ENCODE data around the gene FOLR3.
"Not testable (repeated sequence)": the region's sequence is repeated elsewhere in the genome, so short reads cannot be mapped to it uniquely, and the experiment has no call there.

FOLR3 gene

DNA sequence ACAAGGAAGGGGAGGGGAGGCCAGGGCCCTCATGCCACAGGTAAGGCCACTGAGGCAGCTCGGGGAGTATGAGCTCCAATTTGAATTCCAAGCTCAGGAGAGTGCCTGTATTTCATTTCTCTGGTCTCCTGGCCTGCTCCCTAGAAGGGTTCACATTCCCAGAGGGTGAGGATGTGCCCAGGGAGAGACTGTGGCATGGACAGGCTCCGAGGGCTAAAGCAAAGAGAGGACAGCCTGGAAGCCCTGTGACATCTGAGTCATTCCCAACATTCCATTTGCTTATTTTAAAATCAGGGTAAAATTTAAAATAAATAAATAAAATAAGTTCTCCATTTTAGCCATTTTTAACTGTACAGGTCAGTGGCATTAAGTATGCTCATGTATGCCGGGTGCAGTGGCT lies 37.8 kb downstream of the FOLR3 start:
- no peak overlapping the region for H3K27ac ChIP-seq
- no peaks in the 10 kb centered on the region for H3K27me3 ChIP-seq
- no peak overlapping the region for H3K4me3 ChIP-seq (ENCODE audit: low read depth in 1 of 2, low read length in 1 of 2)
- TF ChIP-seq, protein P1, sequence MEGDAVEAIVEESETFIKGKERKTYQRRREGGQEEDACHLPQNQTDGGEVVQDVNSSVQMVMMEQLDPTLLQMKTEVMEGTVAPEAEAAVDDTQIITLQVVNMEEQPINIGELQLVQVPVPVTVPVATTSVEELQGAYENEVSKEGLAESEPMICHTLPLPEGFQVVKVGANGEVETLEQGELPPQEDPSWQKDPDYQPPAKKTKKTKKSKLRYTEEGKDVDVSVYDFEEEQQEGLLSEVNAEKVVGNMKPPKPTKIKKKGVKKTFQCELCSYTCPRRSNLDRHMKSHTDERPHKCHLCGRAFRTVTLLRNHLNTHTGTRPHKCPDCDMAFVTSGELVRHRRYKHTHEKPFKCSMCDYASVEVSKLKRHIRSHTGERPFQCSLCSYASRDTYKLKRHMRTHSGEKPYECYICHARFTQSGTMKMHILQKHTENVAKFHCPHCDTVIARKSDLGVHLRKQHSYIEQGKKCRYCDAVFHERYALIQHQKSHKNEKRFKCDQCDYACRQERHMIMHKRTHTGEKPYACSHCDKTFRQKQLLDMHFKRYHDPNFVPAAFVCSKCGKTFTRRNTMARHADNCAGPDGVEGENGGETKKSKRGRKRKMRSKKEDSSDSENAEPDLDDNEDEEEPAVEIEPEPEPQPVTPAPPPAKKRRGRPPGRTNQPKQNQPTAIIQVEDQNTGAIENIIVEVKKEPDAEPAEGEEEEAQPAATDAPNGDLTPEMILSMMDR (IDR thresholded peaks at IDR 0.05), result no peak
- no peaks in the 10 kb centered on the region for H3K9me3 ChIP-seq
- no peaks in the 10 kb centered on the region for H3K36me3 ChIP-seq
- H3K4me1 ChIP-seq (ENCODE audit: control insufficient read depth in 1 of 2, insufficient read depth in 1 of 2, low read depth in 1 of 2, low read length in 1 of 2), result peaks cover 31 to 37% of the 10 kb centered on the region in 2 experiments

GRCh38 chr11:72174302-72175070 lies 39.0 kb downstream of the FOLR3 start:
- Histone ChIP-seq H3K27me3 (no peaks in the 10 kb centered on the region), H3K27ac (no peak overlapping the region), H3K4me3 (ENCODE audit: low read depth in 1 of 2, low read length in 1 of 2) (no peak overlapping the region), H3K4me1 (ENCODE audit: control insufficient read depth in 1 of 2, insufficient read depth in 1 of 2, low read depth in 1 of 2, low read length in 1 of 2) (peaks cover 31 to 37% of the 10 kb centered on the region in 2 experiments), H3K9me3 (no peaks in the 10 kb centered on the region), H3K36me3 (no peaks in the 10 kb centered on the region)
- TF ChIP-seq, protein P1 (IDR thresholded peaks at IDR 0.05), result no peak

GRCh38 chr11:72177656-72178055 lies 42.1 kb downstream of the FOLR3 start:
- Histone ChIP-seq H3K36me3 (no peaks in the 10 kb centered on the region), H3K27me3 (no peaks in the 10 kb centered on the region), H3K27ac (no peak overlapping the region), H3K4me3 (ENCODE audit: low read depth in 1 of 2, low read length in 1 of 2) (no peak overlapping the region), H3K9me3 (no peaks in the 10 kb centered on the region), H3K4me1 (ENCODE audit: control insufficient read depth in 1 of 2, insufficient read depth in 1 of 2, low read depth in 1 of 2, low read length in 1 of 2) (peaks cover 11 to 25% of the 10 kb centered on the region in 2 experiments)
- TF ChIP-seq, protein P1 (IDR thresholded peaks at IDR 0.05), result no peak

GRCh38 chr11:72179049-72179803 lies 43.7 kb downstream of the FOLR3 start:
- Histone ChIP-seq H3K9me3 (no peaks in the 10 kb centered on the region), H3K27ac (no peak overlapping the region), H3K4me1 (ENCODE audit: control insufficient read depth in 1 of 2, insufficient read depth in 1 of 2, low read depth in 1 of 2, low read length in 1 of 2) (peaks cover 6 to 14% of the 10 kb centered on the region in 2 experiments), H3K27me3 (no peaks in the 10 kb centered on the region), H3K36me3 (no peaks in the 10 kb centered on the region), H3K4me3 (ENCODE audit: low read depth in 1 of 2, low read length in 1 of 2) (no peak overlapping the region)
- TF ChIP-seq, protein P1 (IDR thresholded peaks at IDR 0.05), result no peak

GRCh38 chr11:72179804-72180396 lies 44.4 kb downstream of the FOLR3 start:
- no peaks in the 10 kb centered on the region for H3K27me3 ChIP-seq
- TF ChIP-seq, protein P1 (IDR thresholded peaks at IDR 0.05), result no peak
- H3K9me3 ChIP-seq, result no peaks in the 10 kb centered on the region
- no peak overlapping the region for H3K27ac ChIP-seq
- H3K36me3 ChIP-seq, result no peaks in the 10 kb centered on the region
- no peak overlapping the region for H3K4me3 ChIP-seq (ENCODE audit: low read depth in 1 of 2, low read length in 1 of 2)
- H3K4me1 ChIP-seq (ENCODE audit: control insufficient read depth in 1 of 2, insufficient read depth in 1 of 2, low read depth in 1 of 2, low read length in 1 of 2), result peaks cover 3 to 8% of the 10 kb centered on the region in 2 experiments

DNA sequence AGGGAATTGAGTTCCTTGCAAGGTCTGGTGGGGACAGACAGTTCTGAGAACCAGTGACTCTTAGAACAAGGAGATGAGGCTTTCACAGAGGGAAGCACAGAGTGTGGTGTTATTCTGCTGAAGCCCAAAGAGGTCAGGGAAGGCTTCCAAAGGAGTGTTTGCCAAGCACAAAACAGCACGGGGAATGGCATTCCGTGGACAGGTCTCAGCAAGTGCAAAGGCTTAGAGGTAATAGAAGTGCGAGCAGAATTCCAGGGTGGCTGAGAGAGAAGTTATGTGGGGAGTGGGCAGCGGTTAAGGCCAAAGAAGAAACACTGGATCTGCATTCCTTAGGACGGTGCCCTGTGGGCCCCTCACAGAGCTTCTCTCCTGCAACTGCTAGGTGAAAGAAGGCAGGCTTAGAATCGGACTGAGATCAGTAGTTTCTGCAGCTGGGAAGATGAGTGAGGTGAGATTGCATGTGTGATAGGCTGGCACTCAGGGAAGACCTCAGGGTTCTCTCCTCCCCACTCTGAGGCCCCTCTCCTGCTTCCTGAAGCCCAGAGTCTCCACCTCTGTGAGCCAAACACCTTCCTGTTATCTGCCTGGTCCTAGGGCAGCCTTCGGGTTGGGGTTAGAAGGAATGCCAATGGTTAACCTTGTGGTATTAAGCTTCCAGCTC lies 45.5 kb downstream of the FOLR3 start:
- not testable (repeated sequence) for H3K4me1 ChIP-seq (ENCODE audit: control insufficient read depth in 1 of 2, insufficient read depth in 1 of 2, low read depth in 1 of 2, low read length in 1 of 2); H3K9me3 ChIP-seq; H3K4me3 ChIP-seq (ENCODE audit: low read depth in 1 of 2, low read length in 1 of 2); H3K27me3 ChIP-seq; H3K36me3 ChIP-seq
- H3K27ac ChIP-seq, result peak overlapping the region; percentile 71

DNA sequence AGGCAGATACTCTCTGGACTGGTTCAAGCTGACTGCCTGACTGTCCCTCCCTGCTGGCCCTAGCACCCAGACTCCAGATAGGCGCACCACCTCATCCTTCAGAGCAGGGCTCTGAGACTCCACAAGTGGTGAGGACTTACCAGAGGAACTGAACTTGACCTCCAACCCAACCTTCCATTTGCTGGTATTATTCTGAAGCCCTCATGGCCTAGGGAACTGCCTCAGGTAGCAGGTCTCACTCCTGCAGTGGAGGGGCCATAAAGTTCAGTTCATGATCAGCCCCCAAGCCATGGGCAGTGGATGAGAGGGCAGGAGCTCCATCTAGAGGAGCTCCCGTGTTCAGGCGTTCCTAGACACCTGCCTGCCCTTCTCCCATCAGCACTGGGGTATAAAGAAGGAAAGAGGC lies 46.0 kb downstream of the FOLR3 start:
- H3K27ac ChIP-seq, result peak overlapping the region; percentile 71
- not testable (repeated sequence) for H3K4me3 ChIP-seq (ENCODE audit: low read depth in 1 of 2, low read length in 1 of 2); H3K27me3 ChIP-seq; H3K4me1 ChIP-seq (ENCODE audit: control insufficient read depth in 1 of 2, insufficient read depth in 1 of 2, low read depth in 1 of 2, low read length in 1 of 2); H3K9me3 ChIP-seq; H3K36me3 ChIP-seq

Measured in neutrophil (primary cell).